CD4-positive, alpha-beta T cell treated with Interleukin-15 for 4 hours (primary cell): ENCODE measurements around the gene MYO5B.
"Not testable (repeated sequence)": the region's sequence is repeated elsewhere in the genome, so short reads cannot be mapped to it uniquely, and the experiment has no call there.

Experiments used
- DNase-seq: peaks from one replicate; pipeline ENCODE4 v3.0.0-alpha.2; 2020; ENCODE audit warnings: low spot score

MYO5B gene

GRCh38 chr18:50194631-50195532 is at the start of gene MYO5B:
Gene MYO5B (minus strand): TSS chr18:50195147. CDS start chr18:50194793, 354 bp downstream.
- peak; percentile 10 for DNase-seq

- DNase-seq: not testable (repeated sequence)
Observed at GRCh38 chr18:50241768-50242167, 46.8 kb upstream of the MYO5B start.

DNA sequence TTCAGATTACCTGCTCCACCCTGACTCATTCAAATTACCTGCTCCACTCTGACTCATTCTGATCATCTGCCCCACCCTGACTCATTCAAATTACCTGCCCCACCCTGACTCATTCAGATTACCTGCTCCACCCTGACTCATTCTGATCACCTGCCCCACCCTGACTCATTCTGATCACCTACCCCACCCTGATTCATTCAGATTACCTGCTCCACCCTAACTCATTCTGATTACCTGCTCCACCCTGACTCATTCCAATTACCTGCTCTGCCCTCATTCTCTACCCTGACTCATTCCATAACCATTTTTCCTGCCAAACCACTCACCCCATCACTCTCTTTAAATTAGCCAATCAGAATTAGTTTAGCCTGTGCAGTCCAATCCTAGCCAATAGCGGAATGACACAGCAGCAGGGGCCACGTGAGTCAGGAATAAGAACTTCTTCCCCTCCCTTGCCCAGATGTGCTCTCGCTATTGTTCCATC is 45.2 kb upstream of the MYO5B start:
- DNase-seq: no peak

GRCh38 chr18:50232419-50232818 is 37.5 kb upstream of the MYO5B start:
- no peak for DNase-seq

- DNase-seq: no peak
Observed at GRCh38 chr18:50231621-50232020, 36.7 kb upstream of the MYO5B start.

DNA sequence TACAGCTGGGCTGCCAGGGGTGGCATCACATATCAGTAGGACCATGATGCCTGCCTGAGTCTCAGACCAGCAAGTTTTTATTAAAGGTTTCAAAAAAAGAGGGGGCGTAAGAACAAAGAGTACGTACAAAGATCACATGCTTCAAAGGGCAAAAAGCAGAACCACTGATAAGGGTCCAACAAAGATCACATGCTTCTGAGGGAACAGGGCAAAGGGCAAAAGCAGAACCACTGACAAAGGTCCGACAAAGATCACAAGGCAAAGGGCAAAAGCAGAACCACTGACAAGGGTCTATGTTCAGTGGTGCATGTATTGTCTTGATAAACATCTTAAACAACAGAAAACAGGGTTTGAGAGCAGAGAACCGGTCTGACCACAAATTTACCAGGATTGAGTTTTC is 25.3 kb upstream of the MYO5B start:
- not testable (repeated sequence) for DNase-seq

GRCh38 chr18:50218432-50219197 is 23.7 kb upstream of the MYO5B start:
- DNase-seq: peak; percentile 22

DNA sequence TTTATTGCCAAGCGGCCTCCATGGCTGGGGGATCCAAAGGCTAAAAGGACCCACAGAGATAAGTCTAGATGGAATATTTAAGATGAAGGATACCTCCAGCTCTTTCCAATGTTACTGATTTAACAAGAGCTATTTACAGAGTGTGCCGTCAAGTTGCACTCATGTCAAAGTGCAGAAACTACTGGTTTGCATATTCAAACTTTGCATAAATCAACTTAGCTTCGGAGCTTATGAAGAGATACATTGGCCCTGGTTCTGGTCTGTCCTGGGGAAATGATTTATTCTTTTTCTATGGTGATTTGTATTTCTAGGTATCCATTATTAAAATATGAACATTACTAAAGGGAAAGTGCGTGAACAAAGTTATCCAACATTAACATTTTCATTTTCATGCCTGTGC is 14.4 kb upstream of the MYO5B start:
- DNase-seq: no peak

DNA sequence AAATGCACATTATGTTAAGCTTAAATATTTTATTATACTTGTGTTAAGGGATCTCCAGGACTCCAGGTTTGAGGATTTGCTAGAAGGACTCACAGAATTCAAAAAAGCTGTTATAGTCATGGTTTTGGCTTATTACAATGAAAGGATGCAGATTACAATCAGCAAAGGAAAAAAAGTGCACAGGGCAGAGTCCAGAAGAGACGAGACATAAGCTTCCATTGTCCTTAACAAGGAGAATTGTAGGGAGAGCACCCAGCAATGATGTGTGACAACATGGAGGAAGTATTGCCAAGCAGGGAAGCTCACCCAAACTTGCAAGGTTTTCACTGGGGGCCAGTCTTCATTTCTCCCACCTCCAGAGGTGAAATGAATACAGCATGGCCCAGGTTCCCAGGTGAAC is 12.8 kb upstream of the MYO5B start:
- no peak for DNase-seq

- no peak for DNase-seq
Observed at GRCh38 chr18:50203801-50204604, 9.1 kb upstream of the MYO5B start.

DNA sequence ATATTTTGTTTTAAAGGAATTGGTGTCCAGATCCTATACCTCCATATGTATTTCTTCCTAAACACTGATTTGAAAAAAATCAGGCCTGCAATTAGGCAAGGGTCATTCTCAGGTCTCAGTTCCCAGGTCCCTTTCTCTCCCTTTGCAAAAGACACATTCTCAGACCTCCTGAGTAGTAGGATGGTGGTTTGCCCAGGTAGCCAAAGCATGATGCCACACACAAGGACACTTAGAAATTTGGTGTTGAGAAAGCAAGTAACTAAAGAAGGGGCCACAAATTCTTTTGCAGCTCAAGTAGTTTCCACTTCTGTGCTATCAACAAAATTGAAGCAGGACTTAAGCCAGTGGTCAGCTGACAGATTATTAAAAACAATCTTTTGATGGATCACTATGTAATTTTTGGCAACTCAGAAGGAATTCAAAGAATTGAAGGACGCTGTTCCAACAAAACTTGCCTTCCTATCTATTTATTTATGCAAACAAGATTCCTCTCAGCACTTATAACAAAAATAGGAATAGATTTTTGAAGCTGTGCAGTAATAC is 6.6 kb upstream of the MYO5B start:
- no peak for DNase-seq

- no peak for DNase-seq
Observed at GRCh38 chr18:50199921-50200320, 5.0 kb upstream of the MYO5B start.

DNA sequence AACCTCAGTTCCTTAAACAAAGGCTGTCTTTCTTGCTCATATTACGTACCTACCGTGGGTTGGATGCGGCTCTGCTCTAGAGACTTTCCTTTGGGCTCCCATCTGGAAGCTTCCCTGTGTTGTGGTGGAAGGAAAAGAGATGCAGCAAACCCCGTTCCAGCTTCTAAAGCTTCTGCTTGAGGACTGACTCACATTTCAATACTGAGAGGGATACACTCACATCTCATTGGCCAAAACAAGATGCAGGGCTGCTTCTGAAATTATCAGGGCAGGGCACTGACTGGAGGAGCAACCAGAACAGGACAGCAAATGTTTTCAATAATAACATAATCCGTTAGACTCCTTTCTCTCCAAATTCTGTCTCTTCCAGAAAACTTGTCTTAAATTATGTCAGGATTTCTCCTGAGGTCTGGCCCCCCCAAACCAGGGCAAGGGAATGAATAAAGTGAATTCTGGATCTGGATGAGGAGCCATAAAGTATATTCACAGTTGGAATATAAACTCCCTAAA is 4.5 kb upstream of the MYO5B start:
- DNase-seq: no peak

DNA sequence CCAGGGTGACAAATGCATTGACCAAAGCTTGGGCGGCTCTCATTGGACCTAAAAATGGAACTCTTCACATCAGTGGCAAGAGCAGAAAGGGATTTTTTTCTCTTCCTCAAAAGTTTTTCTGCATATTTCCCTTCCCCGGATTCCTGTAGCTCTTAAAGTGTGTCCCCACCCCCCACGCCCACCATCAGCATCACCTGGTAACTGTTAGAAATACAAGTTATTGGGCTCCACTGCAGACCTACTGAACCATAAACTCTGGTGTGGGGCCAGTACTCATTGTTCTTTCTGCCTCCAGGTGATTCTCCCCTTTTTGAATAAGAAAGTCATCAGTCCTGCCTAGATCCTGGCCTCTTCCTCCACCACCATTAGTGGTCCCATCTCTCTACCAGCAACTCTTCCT is 1.3 kb upstream of the MYO5B start:
- no peak for DNase-seq

DNA sequence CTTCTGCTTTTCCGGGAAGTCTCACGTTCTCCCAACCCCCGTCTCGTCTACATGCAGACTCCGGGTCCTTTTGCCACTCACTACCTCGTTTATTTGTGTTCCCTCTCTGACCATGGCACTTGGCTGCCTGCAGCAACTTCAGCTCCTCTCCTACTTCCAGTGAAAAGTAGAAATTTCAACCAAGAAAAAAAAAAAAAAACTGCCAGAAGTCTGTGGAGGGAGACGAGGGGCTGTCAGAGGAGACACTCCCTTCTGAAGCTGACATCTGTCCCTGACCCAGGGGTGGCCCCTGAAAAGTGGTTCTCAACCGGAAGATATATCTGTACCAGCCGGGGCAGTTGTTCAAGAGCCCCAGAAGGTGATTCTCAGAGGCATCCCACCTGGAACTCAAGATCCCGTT is 742 bp upstream of the MYO5B start:
- no peak for DNase-seq

DNA sequence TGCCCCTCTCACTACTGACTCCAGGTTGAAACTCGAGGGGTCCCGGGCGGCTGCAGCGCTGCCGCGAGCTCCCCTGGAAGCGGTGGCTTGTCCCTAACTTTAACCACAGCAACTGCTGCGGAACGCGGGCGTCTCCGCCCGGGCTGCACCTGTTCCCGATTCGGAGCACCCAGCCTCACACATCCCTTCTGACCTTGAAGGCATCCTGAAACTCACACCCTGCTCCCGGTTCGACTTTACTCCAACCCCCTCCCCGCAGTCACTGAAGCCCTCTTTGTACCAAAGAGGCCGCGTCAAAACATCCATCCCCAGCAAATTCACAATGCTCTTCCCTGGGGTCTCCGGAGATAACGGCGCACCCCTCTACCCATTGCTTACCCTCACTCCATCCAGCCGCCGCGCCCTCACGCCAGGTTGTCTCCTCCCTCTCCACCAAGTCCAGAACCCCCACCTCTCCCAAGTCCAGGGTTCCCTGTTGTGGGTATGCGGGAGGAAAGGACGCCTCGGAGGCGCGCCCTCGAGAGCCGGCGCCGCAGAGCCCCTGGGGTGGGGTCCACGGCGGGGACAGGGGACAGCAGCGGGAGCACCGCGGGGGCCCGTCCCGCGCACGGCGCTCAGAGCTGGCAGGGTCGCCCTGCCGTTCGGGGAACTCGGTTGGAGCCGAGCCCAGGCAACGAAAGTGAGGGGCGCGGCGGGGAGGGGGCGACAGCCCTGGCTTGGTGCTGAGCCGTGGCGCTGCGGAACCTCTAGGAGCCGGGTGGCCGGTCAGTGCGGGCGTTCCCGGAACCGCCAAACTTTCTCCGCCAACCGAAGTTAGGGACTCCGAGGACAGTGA is 934 bp downstream of the MYO5B start:
- no peak for DNase-seq

DNA sequence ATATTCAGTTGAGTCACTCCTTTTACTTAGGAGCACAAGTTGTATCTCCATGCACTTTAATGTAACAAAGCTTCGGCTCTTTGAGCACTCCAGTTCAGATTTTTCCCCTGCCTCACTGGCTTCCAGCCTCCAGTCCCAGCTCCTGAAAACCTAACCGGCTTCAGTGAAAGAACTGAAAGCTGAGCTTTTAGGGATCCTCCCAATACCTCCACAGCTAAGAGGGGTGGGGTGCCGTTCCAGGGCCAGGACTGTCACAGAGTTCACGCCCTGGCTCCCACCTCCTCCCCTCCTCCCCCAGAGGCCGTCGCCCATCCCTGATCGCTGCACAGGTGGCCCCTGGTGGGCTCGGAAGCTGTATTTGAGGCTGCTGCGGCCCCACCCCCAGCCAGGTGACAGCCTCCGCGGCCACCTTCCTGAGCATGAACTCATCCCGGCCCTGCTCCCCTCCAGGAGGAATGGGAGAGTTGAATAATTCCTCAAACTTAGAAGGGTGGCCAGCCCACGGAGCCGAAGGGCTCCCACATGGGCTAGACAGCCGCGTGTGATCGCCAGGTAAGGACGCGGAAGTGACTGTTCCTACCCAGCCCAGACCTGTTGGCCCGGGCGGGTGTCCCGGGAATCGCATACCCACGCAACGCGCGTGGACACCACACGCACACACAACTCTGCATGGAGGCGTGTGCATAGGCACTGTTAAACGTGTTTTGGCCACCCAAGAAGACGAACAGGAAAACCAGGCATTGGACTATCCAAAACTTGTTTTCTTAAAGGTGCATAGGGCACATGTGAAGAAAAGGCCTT is 1.8 kb downstream of the MYO5B start:
- DNase-seq: no peak

DNA sequence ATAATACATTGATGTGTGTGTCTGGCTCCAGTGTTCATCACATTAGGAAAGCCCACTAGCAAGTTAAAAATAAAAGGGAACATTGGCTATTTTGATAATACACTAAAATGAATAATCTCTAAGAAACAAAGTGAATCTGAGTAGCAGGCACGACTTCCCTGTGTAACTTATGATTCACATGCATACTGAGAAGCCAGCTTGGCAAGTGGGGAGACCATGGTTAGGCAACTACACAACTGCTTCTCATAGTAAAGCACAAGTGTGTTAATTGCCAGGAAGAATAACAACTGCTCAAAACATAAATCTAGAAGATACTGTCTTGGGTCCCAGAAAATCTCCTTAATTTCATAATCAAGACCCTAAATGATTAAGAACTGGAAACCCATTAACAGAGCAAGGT is 4.0 kb downstream of the MYO5B start:
- DNase-seq: no peak

- DNase-seq: no peak
Observed at GRCh38 chr18:50190236-50190635, 4.7 kb downstream of the MYO5B start.

DNA sequence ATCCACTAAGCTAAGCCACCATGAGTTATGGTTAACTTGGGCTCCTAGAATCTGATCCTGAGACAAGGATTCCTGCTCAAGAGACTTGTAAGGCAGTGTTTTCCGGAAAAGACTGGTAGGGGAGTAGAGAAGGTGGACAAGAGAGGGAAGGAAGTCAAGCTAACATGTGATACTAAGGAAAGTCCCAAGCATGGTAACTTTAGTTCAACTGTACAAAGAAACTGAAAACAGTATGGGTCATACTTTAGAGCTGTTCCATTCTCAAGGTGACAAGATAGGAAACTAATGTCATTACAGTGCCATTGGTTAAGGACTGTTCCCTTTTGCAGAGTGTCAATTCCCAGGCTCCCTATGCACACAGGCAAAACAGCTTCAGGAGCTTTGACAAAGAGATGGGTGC is 5.8 kb downstream of the MYO5B start:
- DNase-seq: no peak
